Activated CD8-positive, alpha-beta memory T cell treated with anti-CD3 and anti-CD28 coated beads, Interleukin-2, amount 50 U/mL, for 48 hours (primary cell): ENCODE data around the gene UNC5B.

Experiments used
- DNase-seq: peaks from one replicate; pipeline ENCODE4 v3.0.0-alpha.2; 2020

UNC5B gene

DNA sequence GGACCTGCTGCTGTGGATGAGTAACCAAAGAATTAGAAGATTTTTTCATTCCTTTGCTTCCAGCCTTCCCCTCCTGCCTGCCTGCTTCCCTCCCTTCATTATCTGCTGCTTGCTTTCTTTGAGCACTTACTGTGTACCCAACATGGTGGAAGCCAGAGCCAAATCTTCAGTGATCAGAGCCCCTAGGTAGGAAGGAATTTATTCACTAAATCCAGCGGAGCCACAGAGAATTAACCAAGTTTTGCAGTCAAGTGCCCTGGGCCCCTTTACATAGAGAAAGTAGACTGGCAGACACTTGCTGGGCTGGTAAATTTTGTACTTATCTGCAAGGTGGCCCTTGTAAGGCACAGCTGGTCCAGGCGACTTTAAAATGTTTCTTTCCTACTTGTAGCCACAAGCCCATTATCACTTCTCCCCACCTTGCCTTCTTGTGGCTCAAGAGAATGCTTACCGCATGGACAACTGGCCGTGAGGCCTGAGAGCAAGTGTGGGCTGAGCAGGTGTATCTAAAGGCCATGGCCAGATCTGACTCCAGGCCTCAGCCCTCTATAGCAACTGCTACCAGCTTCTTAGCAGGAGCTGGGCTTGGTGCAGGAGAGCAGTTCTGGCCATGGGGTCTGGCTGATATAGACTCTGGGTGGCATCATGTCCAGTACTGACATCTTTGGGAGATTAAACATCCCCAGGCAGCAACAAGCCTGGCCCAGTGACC lies 11.1 kb downstream of the UNC5B start:
- DNase-seq, result no peak

DNA sequence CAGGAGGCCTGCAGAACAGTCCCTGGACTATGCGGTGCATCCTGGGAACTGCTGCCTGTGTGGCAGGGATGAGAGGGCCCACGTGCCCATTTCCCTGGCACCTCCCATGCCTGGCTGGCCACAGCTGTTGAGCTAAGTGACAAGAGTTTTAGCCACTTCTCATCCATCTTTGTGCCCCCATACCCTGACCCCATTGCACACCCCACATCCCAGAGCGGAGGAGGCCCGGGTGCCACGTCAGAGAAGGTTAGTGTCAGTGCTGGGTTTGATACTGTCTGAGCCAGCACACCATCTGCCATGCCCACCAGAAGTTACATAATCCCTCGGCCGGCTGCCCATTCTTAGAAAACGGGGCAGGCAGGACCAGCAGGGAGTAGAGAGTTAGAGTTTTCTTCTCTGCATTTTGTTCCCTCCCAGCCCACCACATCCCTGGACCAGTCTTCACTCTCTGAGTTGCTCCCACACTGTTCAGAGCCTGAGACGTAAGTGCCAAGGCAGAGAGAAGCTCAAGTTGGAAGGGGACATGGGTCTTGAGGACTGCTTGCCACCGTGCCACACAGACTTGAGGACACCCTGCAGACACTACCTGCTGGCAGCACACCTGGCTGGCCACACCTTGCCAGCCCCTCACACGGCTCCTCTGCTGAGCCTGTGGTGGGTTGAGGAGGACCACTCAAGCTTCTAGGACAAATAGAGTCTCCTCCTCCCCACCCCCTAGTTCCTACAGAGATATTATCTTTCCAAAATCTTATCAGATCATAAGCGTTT lies 13.1 kb downstream of the UNC5B start:
- no peak for DNase-seq

GRCh38 chr10:71228875-71229675 lies 16.7 kb downstream of the UNC5B start:
- DNase-seq, result no peak

- DNase-seq, result no peak
These were observed 17.6 kb downstream of the UNC5B start for GRCh38 chr10:71229726-71230655.

- no peak for DNase-seq
These were observed 18.3 kb downstream of the UNC5B start for GRCh38 chr10:71230656-71231025.

GRCh38 chr10:71231206-71231605 lies 18.8 kb downstream of the UNC5B start:
- DNase-seq, result no peak

- no peak for DNase-seq
These were observed 20.0 kb downstream of the UNC5B start for GRCh38 chr10:71232089-71232998.

DNA sequence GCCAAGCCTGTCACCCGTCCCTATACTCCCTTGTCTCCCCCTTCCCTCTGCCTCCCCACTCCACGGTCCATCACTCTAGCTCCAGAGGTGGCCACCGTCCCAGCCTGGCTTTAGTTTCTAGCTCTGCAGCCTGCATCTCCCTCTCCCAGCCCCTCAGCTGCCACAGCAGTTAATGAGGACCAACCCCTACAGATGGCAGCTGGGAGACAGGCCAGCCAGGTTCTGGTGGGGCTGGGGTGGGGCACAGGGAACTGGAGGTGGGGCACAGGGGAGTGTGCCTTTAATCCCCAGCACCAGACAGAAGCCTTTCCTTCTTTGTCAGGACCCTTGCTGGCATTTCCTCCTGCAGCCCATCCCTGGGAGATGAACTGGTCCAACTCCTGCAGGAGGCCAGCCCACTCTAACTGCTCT lies 21.1 kb downstream of the UNC5B start:
- no peak for DNase-seq

GRCh38 chr10:71234004-71234894 lies 21.9 kb downstream of the UNC5B start:
- DNase-seq, result no peak

DNA sequence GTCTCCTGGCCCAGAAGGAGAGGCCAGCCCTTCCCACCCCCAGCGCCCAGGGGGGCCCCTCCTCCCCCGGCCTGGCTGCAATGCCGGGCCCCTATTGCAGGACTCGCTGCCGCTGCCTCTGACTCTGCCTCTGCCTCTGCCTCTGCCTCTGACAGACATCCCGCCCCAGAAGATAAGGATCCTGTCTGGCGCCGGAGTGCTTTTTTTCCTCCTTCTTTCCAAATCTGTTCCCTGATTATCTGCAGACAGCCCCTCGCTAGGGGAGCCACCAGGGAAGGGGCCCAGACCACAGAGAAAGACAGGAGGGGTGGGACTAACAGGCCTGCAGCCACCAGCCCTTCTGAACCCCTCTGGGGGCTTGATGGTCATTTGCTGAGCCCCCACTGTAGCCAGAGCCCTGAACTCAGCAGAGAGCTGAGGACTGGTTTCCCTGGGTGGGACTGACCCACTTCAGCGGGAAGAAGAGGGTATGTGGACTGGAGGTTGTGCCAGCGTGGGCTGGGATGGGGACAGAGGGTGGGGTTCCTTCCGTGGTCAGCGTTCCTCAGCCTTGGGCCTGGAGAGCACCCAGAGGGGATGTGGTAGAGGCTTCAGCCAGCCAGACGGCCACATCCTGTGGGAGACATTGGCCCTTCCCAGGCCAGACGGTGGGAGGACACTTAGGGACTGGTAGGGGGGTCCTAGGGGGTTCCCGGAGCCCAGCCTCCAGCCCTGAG lies 22.8 kb downstream of the UNC5B start:
- DNase-seq, result no peak

GRCh38 chr10:71235808-71236207 lies 23.4 kb downstream of the UNC5B start:
- no peak for DNase-seq

GRCh38 chr10:71236286-71236685 lies 23.9 kb downstream of the UNC5B start:
- DNase-seq, result no peak

DNA sequence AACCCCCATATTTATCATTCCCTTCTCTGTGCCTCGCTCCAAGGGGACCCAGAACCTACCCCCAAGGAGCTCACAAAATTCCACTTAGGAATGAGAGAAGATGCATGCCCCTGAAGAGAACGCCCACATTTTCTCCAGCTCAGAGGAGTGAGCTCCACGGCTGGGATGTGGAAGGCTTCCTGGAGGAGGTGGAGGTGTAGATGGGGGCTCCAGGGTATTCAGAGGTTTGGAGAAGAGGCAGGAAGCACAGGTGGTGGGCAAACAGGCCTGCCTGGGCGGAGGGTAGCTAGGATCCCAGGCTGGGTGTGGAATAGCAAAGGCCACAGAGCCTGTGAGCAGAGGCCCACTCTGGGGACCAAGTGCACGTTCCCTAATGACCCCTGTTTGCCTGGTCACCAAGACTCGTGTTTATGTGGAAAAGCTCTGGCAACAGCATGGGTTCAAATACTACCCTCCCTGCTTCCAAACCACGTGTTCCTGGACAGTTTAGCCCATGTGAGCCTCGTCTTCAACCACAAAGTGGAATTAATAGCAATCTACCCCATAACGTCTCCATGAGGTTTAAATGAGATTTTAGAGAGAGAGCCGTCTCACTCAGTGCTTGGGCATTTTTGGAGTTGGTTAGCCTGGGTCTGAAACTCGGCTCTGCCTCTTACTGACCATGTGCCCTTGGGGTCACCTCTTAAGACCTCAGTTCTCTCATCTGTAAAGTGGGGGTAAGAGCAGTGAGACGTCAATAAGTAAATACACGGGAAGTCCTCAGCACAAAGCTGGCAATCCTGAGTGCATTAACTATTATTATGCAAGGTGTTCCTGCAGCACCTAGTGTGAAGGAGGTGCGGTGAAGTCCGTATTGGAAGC lies 24.7 kb downstream of the UNC5B start:
- no peak for DNase-seq

DNA sequence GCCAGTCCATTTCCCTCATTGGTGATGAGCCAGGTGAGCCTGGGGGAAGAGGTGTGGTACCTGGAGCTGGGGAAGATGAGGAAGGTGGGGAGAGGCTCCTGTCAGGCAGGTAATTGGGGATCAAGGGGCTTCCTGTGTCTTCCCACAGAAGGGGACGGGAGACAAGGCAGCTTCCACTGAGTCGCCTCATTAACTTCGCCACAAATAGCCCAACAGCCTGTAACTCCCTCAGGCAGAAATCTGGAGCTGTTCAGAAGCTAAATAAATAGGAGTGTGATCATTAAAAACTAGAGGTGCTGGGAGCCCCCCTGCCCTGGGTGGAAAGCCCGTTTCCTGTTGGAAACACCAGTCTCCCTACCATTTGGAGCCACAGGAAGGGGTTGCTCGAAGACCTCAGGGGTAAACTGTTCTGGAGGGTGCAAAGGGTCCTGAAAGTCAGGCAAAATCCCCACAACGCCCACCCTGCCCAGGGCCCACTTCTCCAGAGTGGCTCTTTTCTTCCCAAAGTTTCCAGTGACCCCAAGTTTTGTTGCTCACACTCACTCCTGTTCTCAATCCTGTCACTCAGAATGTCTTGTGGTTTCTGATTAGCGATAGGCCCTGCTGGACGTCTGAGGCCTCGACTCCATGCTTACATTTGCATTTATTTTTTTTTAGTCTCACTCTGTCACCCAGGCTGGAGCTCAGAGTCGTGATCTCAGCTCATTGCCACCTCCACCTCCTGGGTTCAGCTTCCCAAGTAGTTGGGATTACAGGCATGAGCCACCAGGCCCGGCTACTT lies 25.7 kb downstream of the UNC5B start:
- DNase-seq, result no peak

DNA sequence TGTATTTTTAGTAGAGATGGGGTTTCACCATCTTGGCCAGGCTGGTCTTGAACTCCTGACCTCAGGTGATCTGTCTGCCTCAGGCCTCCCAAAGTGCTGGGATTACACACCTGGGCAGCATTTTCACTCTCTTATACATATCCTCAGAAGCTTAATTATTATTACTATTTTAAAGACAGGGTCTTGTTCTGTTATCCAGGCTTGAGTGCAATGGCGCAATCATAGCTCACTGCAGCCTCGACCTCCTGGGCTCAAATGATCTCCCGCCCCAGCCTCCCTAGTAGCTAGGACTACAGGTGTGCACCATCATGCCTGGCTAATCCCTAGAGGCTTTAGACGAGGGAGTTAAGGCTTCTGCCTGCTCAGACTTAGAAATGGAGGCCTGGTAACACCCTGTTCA lies 26.3 kb downstream of the UNC5B start:
- no peak for DNase-seq

- DNase-seq, result no peak
These were observed 27.0 kb downstream of the UNC5B start for GRCh38 chr10:71239131-71239915.
